HG03520 (cell line): ENCODE measurements around the gene MAP1A.

Experiments used
- ATAC-seq: cut with Tn5 transposase; IDR thresholded peaks from one replicate; pipeline ENCODE4 v1.9.1; 2021; ENCODE audit warnings: mild to moderate bottlenecking, moderate library complexity; ENCODE audit not compliant: unreplicated experiment

Gene MAP1A

GRCh38 chr15:43510200-43511011 lies 7.0 kb upstream of the MAP1A start:
- peak; percentile 96 for ATAC-seq

GRCh38 chr15:43511012-43511885 lies 6.2 kb upstream of the MAP1A start:
- ATAC-seq = no peak

GRCh38 chr15:43513550-43513949 lies 3.9 kb upstream of the MAP1A start:
- ATAC-seq = no peak

- ATAC-seq = no peak
Measured at GRCh38 chr15:43514241-43515057, 3.0 kb upstream of the MAP1A start.

GRCh38 chr15:43515741-43516140 lies 1.7 kb upstream of the MAP1A start:
- no peak for ATAC-seq

GRCh38 chr15:43516185-43516584 lies 1.2 kb upstream of the MAP1A start:
- ATAC-seq = no peak

- ATAC-seq = no peak
Measured at GRCh38 chr15:43516801-43517353, 531 bp upstream of the MAP1A start.

- no peak for ATAC-seq
Measured at GRCh38 chr15:43518197-43518761, 871 bp downstream of the MAP1A start.

- ATAC-seq = no peak
Measured at GRCh38 chr15:43519196-43519595, 1.8 kb downstream of the MAP1A start.

- ATAC-seq = no peak
Measured at GRCh38 chr15:43520138-43520537, 2.7 kb downstream of the MAP1A start.

- ATAC-seq = no peak
Measured at GRCh38 chr15:43521419-43521818, 4.0 kb downstream of the MAP1A start.

- ATAC-seq = no peak
Measured at GRCh38 chr15:43522247-43522646, 4.8 kb downstream of the MAP1A start.

- ATAC-seq = no peak
Measured at GRCh38 chr15:43523646-43524045, 6.2 kb downstream of the MAP1A start.

GRCh38 chr15:43524254-43524845 lies 6.9 kb downstream of the MAP1A start:
- ATAC-seq = no peak

GRCh38 chr15:43525131-43525530 lies 7.7 kb downstream of the MAP1A start:
- ATAC-seq = no peak

- no peak for ATAC-seq
Measured at GRCh38 chr15:43526261-43526930, 9.0 kb downstream of the MAP1A start.

GRCh38 chr15:43527016-43527801 lies 9.8 kb downstream of the MAP1A start:
- ATAC-seq = no peak

GRCh38 chr15:43527802-43528541 lies 10.6 kb downstream of the MAP1A start:
- no peak for ATAC-seq
